HuH-7.5 (cell line): ENCODE results near the gene FAM151B.

Experiments
- DNase-seq: peaks from one replicate; pipeline ENCODE4 v3.0.0; 2011; ENCODE audit warnings: low spot score

Gene FAM151B

GRCh38 chr5:80590766-80591165, 102.9 kb downstream of the FAM151B start:
- no peak for DNase-seq

- DNase-seq: no peak
These were observed 103.5 kb downstream of the FAM151B start for GRCh38 chr5:80591352-80591751.

- DNase-seq: no peak
These were observed 104.2 kb downstream of the FAM151B start for GRCh38 chr5:80592105-80592504.
